ENCODE results near the gene ZNF652.

GRCh38 chr17:49399995-49400394 lies 37.9 kb upstream of the ZNF652 start:
- TF ChIP-seq, protein P1, sequence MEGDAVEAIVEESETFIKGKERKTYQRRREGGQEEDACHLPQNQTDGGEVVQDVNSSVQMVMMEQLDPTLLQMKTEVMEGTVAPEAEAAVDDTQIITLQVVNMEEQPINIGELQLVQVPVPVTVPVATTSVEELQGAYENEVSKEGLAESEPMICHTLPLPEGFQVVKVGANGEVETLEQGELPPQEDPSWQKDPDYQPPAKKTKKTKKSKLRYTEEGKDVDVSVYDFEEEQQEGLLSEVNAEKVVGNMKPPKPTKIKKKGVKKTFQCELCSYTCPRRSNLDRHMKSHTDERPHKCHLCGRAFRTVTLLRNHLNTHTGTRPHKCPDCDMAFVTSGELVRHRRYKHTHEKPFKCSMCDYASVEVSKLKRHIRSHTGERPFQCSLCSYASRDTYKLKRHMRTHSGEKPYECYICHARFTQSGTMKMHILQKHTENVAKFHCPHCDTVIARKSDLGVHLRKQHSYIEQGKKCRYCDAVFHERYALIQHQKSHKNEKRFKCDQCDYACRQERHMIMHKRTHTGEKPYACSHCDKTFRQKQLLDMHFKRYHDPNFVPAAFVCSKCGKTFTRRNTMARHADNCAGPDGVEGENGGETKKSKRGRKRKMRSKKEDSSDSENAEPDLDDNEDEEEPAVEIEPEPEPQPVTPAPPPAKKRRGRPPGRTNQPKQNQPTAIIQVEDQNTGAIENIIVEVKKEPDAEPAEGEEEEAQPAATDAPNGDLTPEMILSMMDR (conservative IDR thresholded peaks at IDR 0.05; ENCODE audit: low read length) = no peak
- TF ChIP-seq EZH2phosphoT487 (IDR thresholded peaks at IDR 0.05; ENCODE audit: borderline replicate concordance) = no peak

Measured in Loucy (cell line).